T-cell (primary cell): ENCODE data around the gene RRM2. TPM values are rescaled to one million over a fixed set of nuclear protein-coding genes. Genes with fewer than 3 reads are reported as not detected.
"Not testable (repeated sequence)": the region's sequence is repeated elsewhere in the genome, so short reads cannot be mapped to it uniquely, and the experiment has no call there.

Source experiments
- ATAC-seq, 4 experiments: fragments of 200-7000 bp in 3 of 4; fragments of 150-1000 bp in 1 of 4; cut with Tn5 transposase; replicated peaks in 1 of 4; 1 replicate in 3 of 4; 2 replicates in 1 of 4; pipeline ENCODE4 v1.10.0; 2021; ENCODE audit warnings: moderate library complexity in 3 of 4, mild to moderate bottlenecking in 2 of 4, moderate number of reproducible peaks in 1 of 4
- CTCF ChIA-PET, 2 donors: fragments of 300-600 bp; sonication (Branson Sonifier 250); formaldehyde crosslinking; loops; one replicate each; lab custom pipeline; 2022; ENCODE audit warnings: antibody characterized with exemption in 2 of 2; lab: Charles Lee
- POLR2A ChIA-PET, 2 donors: fragments of 300-600 bp; sonication (Branson Sonifier 250); formaldehyde crosslinking; loops; one replicate each; lab custom pipeline; 2022; ENCODE audit warnings: antibody characterized with exemption in 2 of 2; lab: Charles Lee
- DNase-seq, 35 experiments: peaks; one replicate each; pipeline versions ENCODE4 v3.0.0 to v3.0.0-alpha.2; 2013 to 2023
- H3K27ac ChIP-seq: one replicate; pipeline ENCODE4 v1.5.1; 2013; ENCODE audit warnings: low read length
- H3K27me3 ChIP-seq, 2 experiments: replicated peaks in 1 of 2; 1 replicate in 1 of 2; 2 replicates in 1 of 2; pipeline versions ENCODE4 v1.6.1 to v1.7.0; 2013; ENCODE audit warnings: low read length in 1 of 2, mixed read lengths in 1 of 2; ENCODE audit not compliant: control insufficient read depth in 2 of 2, insufficient read depth in 2 of 2; ENCODE audit errors: extremely low read depth in 1 of 2
- H3K36me3 ChIP-seq, 2 donors: 1 replicate in 1 of 2; 2 replicates in 1 of 2; pipeline versions ENCODE4 v1.6.1 to v1.7.0; 2013; ENCODE audit warnings: low read length in 1 of 2; ENCODE audit not compliant: control insufficient read depth in 2 of 2, insufficient read depth in 1 of 2; ENCODE audit errors: extremely low read depth in 1 of 2
- H3K4me1 ChIP-seq, 2 experiments: 1 replicate in 1 of 2; 2 replicates in 1 of 2; pipeline versions ENCODE4 v1.6.1 to v1.7.0; 2013; ENCODE audit warnings: low read length in 2 of 2, mixed read lengths in 1 of 2; ENCODE audit not compliant: insufficient read depth in 2 of 2, control insufficient read depth in 1 of 2; ENCODE audit errors: extremely low read depth in 1 of 2
- H3K4me3 ChIP-seq, 2 donors: 1 replicate in 1 of 2; 2 replicates in 1 of 2; pipeline versions ENCODE4 v1.5.1 to v1.7.0; 2013; ENCODE audit warnings: mild to moderate bottlenecking in 2 of 2, low read length in 1 of 2, moderate library complexity in 1 of 2; ENCODE audit not compliant: control insufficient read depth in 1 of 2; ENCODE audit errors: extremely low read depth in 1 of 2
- H3K9me3 ChIP-seq: 2 replicates; pipeline ENCODE4 v1.7.0; 2013
- H3K27ac Mint-ChIP-seq, 2 donors: one replicate each; pipeline ENCODE4 v1.8.0; 2020 to 2021; ENCODE audit warnings: mild to moderate bottlenecking in 2 of 2, mixed read lengths in 2 of 2
- H3K27me3 Mint-ChIP-seq, 2 donors: one replicate each; pipeline ENCODE4 v1.8.0; 2021 to 2022; ENCODE audit warnings: mixed read lengths in 2 of 2
- H3K36me3 Mint-ChIP-seq: one replicate; pipeline ENCODE4 v1.8.0; 2021; ENCODE audit warnings: mixed read lengths
- H3K4me1 Mint-ChIP-seq, 3 donors: one replicate each; pipeline ENCODE4 v1.8.0; 2020 to 2022; ENCODE audit warnings: mixed read lengths in 3 of 3, mild to moderate bottlenecking in 1 of 3
- H3K4me3 Mint-ChIP-seq, 3 donors: one replicate each; pipeline ENCODE4 v1.8.0; 2020 to 2022; ENCODE audit warnings: mild to moderate bottlenecking in 3 of 3, mixed read lengths in 3 of 3, moderate library complexity in 3 of 3
- H3K9me3 Mint-ChIP-seq, 3 donors: one replicate each; pipeline ENCODE4 v1.8.0; 2020 to 2022; ENCODE audit warnings: mixed read lengths in 3 of 3
- WGBS: methylation state at CpG from one replicate; pipeline ENCODE4 v1.1.5; 2013; ENCODE audit warnings: missing lambda C conversion rate; ENCODE audit not compliant: insufficient coverage; 5-methylcytosine and 5-hydroxymethylcytosine counted together
- total RNA-seq, 35 experiments: library from RNA in 6 of 35; stranded (reverse) in 6 of 35; fragments of 120-200 nt in 1 of 35; gene quantifications; one replicate each; pipeline versions ENCODE4 v1.2.1 to v1.2.4 and lab custom pipeline; 2013 to 2026

The RRM2 gene
- total RNA-seq, 5 donors from 2014 or later (not counting 1 experiment from before 2014, with no cell fraction given): 2.6 to 10.4 (median 3.0) TPM

DNA sequence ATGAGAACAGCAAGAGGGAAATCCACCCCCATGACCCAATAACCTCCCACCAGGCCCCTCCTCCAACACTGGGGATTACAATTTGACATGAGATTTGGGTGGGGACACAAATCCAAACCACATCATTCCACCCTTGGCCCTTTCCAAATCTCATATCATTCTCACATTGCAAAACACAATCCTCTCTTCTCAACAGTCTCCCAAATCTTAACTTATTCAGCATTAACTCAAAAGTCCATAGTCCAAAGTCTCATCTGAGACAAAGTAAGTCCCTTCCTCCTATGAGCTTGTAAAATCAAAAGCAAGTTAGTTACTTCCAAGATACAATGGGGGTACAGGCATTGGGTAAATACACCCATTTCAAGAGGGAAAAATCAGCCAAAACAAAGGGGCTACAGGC, 17.6 kb upstream of the RRM2 start:
- CTCF ChIA-PET, H3K36me3 ChIP-seq, H3K9me3 ChIP-seq, H3K4me3 Mint-ChIP-seq, H3K4me1 Mint-ChIP-seq, H3K27me3 Mint-ChIP-seq, DNase-seq, H3K27me3 ChIP-seq, H3K4me3 ChIP-seq, POLR2A ChIA-PET, H3K36me3 Mint-ChIP-seq, H3K4me1 ChIP-seq, H3K9me3 Mint-ChIP-seq, H3K27ac Mint-ChIP-seq, ATAC-seq, H3K27ac ChIP-seq: not testable (repeated sequence)

DNA sequence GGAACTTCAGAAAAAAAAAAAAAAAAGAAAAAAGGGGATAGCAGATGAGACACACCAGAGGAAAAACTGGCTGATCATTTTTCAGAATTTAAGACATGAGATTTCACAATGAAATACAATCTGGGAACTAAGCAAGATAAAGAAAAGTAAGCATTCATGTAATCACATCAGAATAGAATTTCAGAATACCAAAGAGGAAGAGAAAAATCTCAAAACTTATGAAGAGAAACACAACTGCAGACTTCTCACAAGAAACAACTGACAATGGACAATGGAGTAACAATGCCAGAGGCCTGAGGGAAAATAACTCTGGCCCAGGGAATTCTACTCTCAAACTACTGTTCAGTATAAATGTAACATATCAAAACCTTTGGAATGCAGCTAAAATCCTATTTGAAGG, 13.2 kb upstream of the RRM2 start:
- Histone ChIP-seq H3K4me3 (no peak overlapping the region), H3K4me1 (no peaks in the 10 kb centered on the region), H3K36me3 (no peaks in the 10 kb centered on the region), H3K27me3 (peaks cover 0 to 3% of the 10 kb centered on the region in 2 experiments), H3K27ac (no peak overlapping the region), H3K9me3 (no peaks in the 10 kb centered on the region)
- Mint-ChIP-seq H3K9me3 (peaks cover 0 to 6% (median 6%) of the 10 kb centered on the region in 3 donors), H3K4me1 (no peaks in the 10 kb centered on the region), H3K4me3 (no peak overlapping the region), H3K27ac (no peak overlapping the region), H3K36me3 (peaks cover 4% of the 10 kb centered on the region), H3K27me3 (no peaks in the 10 kb centered on the region)
- ATAC-seq (no peak), DNase-seq (no peak)
- ChIA-PET CTCF (interaction anchor here in 1 of 2 donors (0.7 kb wide), 1 partner anchor 231 kb away, joined by 8 read pairs; no protein-coding TSS in a partner anchor), POLR2A (no interaction called here)

DNA sequence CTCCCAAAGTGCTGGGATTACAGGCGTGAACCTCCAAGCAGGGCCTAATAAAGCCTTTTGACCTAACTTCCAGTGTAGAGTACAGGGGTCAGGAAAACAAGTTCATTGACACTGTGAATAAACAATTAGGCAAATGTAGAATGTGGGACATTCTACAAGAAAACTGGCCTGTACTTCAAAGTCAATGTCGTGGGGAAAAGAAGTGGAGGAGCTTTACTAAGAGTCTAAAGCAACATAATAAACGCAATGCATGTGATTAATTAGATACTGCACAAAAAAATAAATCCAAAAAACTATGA, 3.6 kb upstream of the RRM2 start:
- no peak for ATAC-seq
- Mint-ChIP-seq H3K4me1 (peaks cover 28 to 35% (median 30%) of the 10 kb centered on the region in 3 donors), H3K27ac (no peak overlapping the region), H3K4me3 (no peak overlapping the region), H3K36me3 (no peaks in the 10 kb centered on the region), H3K9me3 (no peaks in the 10 kb centered on the region), H3K27me3 (peaks cover 9 to 10% of the 10 kb centered on the region in 2 donors)
- Histone ChIP-seq H3K4me3 (no peak overlapping the region), H3K27ac (no peak overlapping the region), H3K4me1 (peaks cover 17 to 45% of the 10 kb centered on the region in 2 experiments), H3K36me3 (no peaks in the 10 kb centered on the region), H3K27me3 (peaks cover 0 to 13% of the 10 kb centered on the region in 2 experiments), H3K9me3 (no peaks in the 10 kb centered on the region)
- POLR2A ChIA-PET: interaction anchor here in 1 of 2 donors (0.5 kb wide), 1 partner anchor 558 kb away, joined by 4 read pairs; no protein-coding TSS in a partner anchor
- CTCF ChIA-PET: interaction anchor here in 1 of 2 donors (1.1 kb wide), 1 partner anchor 290 kb away, joined by 5 read pairs; no protein-coding TSS in a partner anchor
- DNase-seq: no peak
- WGBS: no CpG with 5 or more reads among the region's 3 CpGs

GRCh38 chr2:10119601-10120157, 2.9 kb upstream of the RRM2 start:
- Histone ChIP-seq H3K27me3 (peaks cover 0 to 16% of the 10 kb centered on the region in 2 experiments), H3K27ac (no peak overlapping the region), H3K9me3 (no peaks in the 10 kb centered on the region), H3K4me1 (peaks cover 17 to 48% of the 10 kb centered on the region in 2 experiments), H3K36me3 (no peaks in the 10 kb centered on the region), H3K4me3 (peak overlapping the region in 1 of 2 donors; percentile 79)
- POLR2A ChIA-PET: interaction anchor here in 1 of 2 donors (0.5 kb wide), 1 partner anchor 557 kb away, joined by 4 read pairs; no protein-coding TSS in a partner anchor
- ATAC-seq: no peak
- WGBS: 77% methylated on average over 7 of the region's 14 CpGs
- peaks cover 10 to 13% of the 10 kb centered on the region in 2 donors for H3K27me3 Mint-ChIP-seq
- no peaks in the 10 kb centered on the region for H3K9me3 Mint-ChIP-seq
- H3K36me3 Mint-ChIP-seq: no peaks in the 10 kb centered on the region
- H3K27ac Mint-ChIP-seq: peak overlapping the region in 1 of 2 donors; percentile 92
- no peak for DNase-seq
- peak overlapping the region; percentile 88 to 97 (median 88) for H3K4me3 Mint-ChIP-seq
- peaks cover 33 to 41% (median 37%) of the 10 kb centered on the region in 3 donors for H3K4me1 Mint-ChIP-seq
- CTCF ChIA-PET: interaction anchor here (0.6 to 2.6 kb wide), 3 partner anchors 25 to 315 kb away, joined by 3 to 16 read pairs (median 4); no protein-coding TSS in a partner anchor

- H3K36me3 Mint-ChIP-seq: no peaks in the 10 kb centered on the region
- peak overlapping the region; percentile 58 for H3K27ac ChIP-seq
- ChIA-PET CTCF (interaction anchor here (0.6 to 2.6 kb wide), 4 partner anchors 25 to 315 kb away, joined by 3 to 16 read pairs (median 4); no protein-coding TSS in a partner anchor), POLR2A (interaction anchor here in 1 of 2 donors (1.0 kb wide), 1 partner anchor 328 kb away, joined by 4 read pairs; the partner anchor contains the start of gene ODC1)
- peak overlapping the region; percentile 92 to 94 for H3K27ac Mint-ChIP-seq
- ATAC-seq: peak; percentile 85 to 87 (median 86)
- H3K4me3 ChIP-seq: peak overlapping the region; percentile 45 to 79
- H3K9me3 Mint-ChIP-seq: no peaks in the 10 kb centered on the region
- peak overlapping the region; percentile 88 to 97 (median 88) for H3K4me3 Mint-ChIP-seq
- H3K27me3 ChIP-seq: peaks cover 0 to 16% of the 10 kb centered on the region in 2 experiments
- no peaks in the 10 kb centered on the region for H3K9me3 ChIP-seq
- peaks cover 34 to 47% (median 41%) of the 10 kb centered on the region in 3 donors for H3K4me1 Mint-ChIP-seq
- no peaks in the 10 kb centered on the region for H3K36me3 ChIP-seq
- H3K4me1 ChIP-seq: peaks cover 17 to 49% of the 10 kb centered on the region in 2 experiments
- peaks cover 13 to 14% of the 10 kb centered on the region in 2 donors for H3K27me3 Mint-ChIP-seq
- DNase-seq: peak; percentile 81 to 95 (median 89)
- under 1% methylated on average over 54 of the region's 60 CpGs for WGBS
These were observed 2.2 kb upstream of the RRM2 start for GRCh38 chr2:10120158-10120876.

- no peaks in the 10 kb centered on the region for H3K36me3 Mint-ChIP-seq
- peak overlapping the region; percentile 58 for H3K27ac ChIP-seq
- H3K27me3 Mint-ChIP-seq: peaks cover 13 to 17% of the 10 kb centered on the region in 2 donors
- H3K9me3 ChIP-seq: no peaks in the 10 kb centered on the region
- H3K27ac Mint-ChIP-seq: peak overlapping the region in 1 of 2 donors; percentile 55
- H3K36me3 ChIP-seq: no peaks in the 10 kb centered on the region
- peak in 1 of 35 experiments; percentile 27 for DNase-seq
- ATAC-seq: no peak
- H3K9me3 Mint-ChIP-seq: no peaks in the 10 kb centered on the region
- CTCF ChIA-PET: interaction anchor here in 1 of 2 donors (0.6 to 2.6 kb wide), 4 partner anchors 181 to 543 kb away, joined by 4 to 16 read pairs (median 4); no protein-coding TSS in a partner anchor
- H3K27me3 ChIP-seq: peaks cover 0 to 16% of the 10 kb centered on the region in 2 experiments
- H3K4me3 Mint-ChIP-seq: peak overlapping the region; percentile 88 to 97 (median 88)
- 73% methylated on average over 1 of the region's 13 CpGs for WGBS
- peak overlapping the region; percentile 45 to 79 for H3K4me3 ChIP-seq
- peaks cover 17 to 54% of the 10 kb centered on the region in 2 experiments for H3K4me1 ChIP-seq
- H3K4me1 Mint-ChIP-seq: peaks cover 34 to 51% (median 41%) of the 10 kb centered on the region in 3 donors
- POLR2A ChIA-PET: interaction anchor here in 1 of 2 donors (1.0 kb wide), 1 partner anchor 327 kb away, joined by 4 read pairs; the partner anchor contains the start of gene ODC1
These were observed 1.5 kb upstream of the RRM2 start for GRCh38 chr2:10120877-10121574.
